Urinary bladder (tissue), 4 donors: ENCODE results near the gene SGPP2. TPM values are rescaled to one million over a fixed set of nuclear protein-coding genes. Genes with fewer than 3 reads are reported as not detected.

Source experiments
- DNase-seq: peaks from one replicate; pipeline ENCODE4 v3.0.0-alpha.2; 2015; ENCODE audit errors: extremely low spot score
- H3K27ac ChIP-seq: one replicate; pipeline ENCODE4 v1.5.1; 2013; ENCODE audit warnings: low read depth, mild to moderate bottlenecking, moderate library complexity
- H3K36me3 ChIP-seq: one replicate; pipeline ENCODE4 v1.6.1; 2013; ENCODE audit warnings: mild to moderate bottlenecking, moderate library complexity; ENCODE audit not compliant: insufficient read depth
- H3K4me1 ChIP-seq: one replicate; pipeline ENCODE4 v1.6.1; 2013; ENCODE audit warnings: mild to moderate bottlenecking, moderate library complexity; ENCODE audit not compliant: insufficient read depth
- H3K4me3 ChIP-seq: one replicate; pipeline ENCODE4 v1.5.1; 2013; ENCODE audit warnings: low read depth, low read length
- WGBS: extraction: QIAGEN DNeasy Blood & Tissue Kit; methylation state at CpG from one replicate; pipeline ENCODE4 v1.1.7; 2013; 5-methylcytosine and 5-hydroxymethylcytosine counted together
- polyA plus RNA-seq: library from polyadenylated mRNA; stranded (reverse); fragments of 200-250 nt; gene quantifications from one replicate; pipeline ENCODE4 v1.2.3, GENCODE V29; 2013
- small RNA-seq: library from RNA; depleted of rRNA; stranded (forward); fragments of <200 nt; gene quantifications from one replicate; pipeline ENCODE3, GENCODE V24; 2014
- total RNA-seq: library from RNA; depleted of rRNA; stranded (reverse); fragments of >200 nt; gene quantifications from one replicate; pipeline ENCODE4 v1.2.3, GENCODE V29; 2014
- donor health status: healthy with polysubstance abuse.
- donor health status: healthy.

SGPP2 gene
- total and polyA plus RNA-seq, 2 donors: 1.9 to 3.5 TPM

GRCh38 chr2:222608081-222608480, 183.7 kb downstream of the SGPP2 start:
- 70% methylated on average over 4 of the region's 4 CpGs for WGBS

GRCh38 chr2:222609381-222609780, 185.0 kb downstream of the SGPP2 start:
- 87% methylated on average over 3 of the region's 3 CpGs for WGBS
- H3K27ac ChIP-seq: no peak overlapping the region
- no peaks in the 10 kb centered on the region for H3K4me1 ChIP-seq
- DNase-seq: no peak
- no peak overlapping the region for H3K4me3 ChIP-seq
- H3K36me3 ChIP-seq: no peaks in the 10 kb centered on the region

More at GRCh38 chr2:222608081-222608480, 183.7 kb downstream of the SGPP2 start:
- Histone ChIP-seq H3K4me1 (no peaks in the 10 kb centered on the region), H3K36me3 (no peaks in the 10 kb centered on the region), H3K27ac (no peak overlapping the region), H3K4me3 (no peak overlapping the region)
- no peak for DNase-seq

Small RNAs within 50 kb of the gene (small RNA-seq; reads per million reads assigned to genes)
- gene RF00019 (not detected), gene RNU6-619P (not detected)

Other genes with a start within 250 kb of the SGPP2 start
- gene PAX3, start 125.5 kb upstream of the SGPP2 start, total RNA-seq: 3.3 TPM
- not detected for gene PAX3, start 125.5 kb upstream of the SGPP2 start, polyA plus RNA-seq
- 17.1 TPM for gene FARSB, start 231.5 kb downstream of the SGPP2 start, total RNA-seq
- gene FARSB, start 231.5 kb downstream of the SGPP2 start, polyA plus RNA-seq: 15.1 TPM
- not detected for gene MOGAT1, start 247.1 kb downstream of the SGPP2 start, total RNA-seq
- gene MOGAT1, start 247.1 kb downstream of the SGPP2 start, polyA plus RNA-seq: not detected